ENCODE results near the gene LSM3.

LSM3 gene

GRCh38 chr3:14157951-14158350 lies 20.7 kb upstream of the LSM3 start:
- no peak for DNase-seq (ENCODE audit: low spot score)

GRCh38 chr3:14158370-14158769 lies 20.2 kb upstream of the LSM3 start:
- no peak for DNase-seq (ENCODE audit: low spot score)

GRCh38 chr3:14159426-14159825 lies 19.2 kb upstream of the LSM3 start:
- no peak for DNase-seq (ENCODE audit: low spot score)

- no peak for DNase-seq (ENCODE audit: low spot score)
Measured at GRCh38 chr3:14161282-14161681, 17.3 kb upstream of the LSM3 start.

- DNase-seq (ENCODE audit: low spot score) = no peak
Measured at GRCh38 chr3:14162178-14162577, 16.4 kb upstream of the LSM3 start.

GRCh38 chr3:14166877-14167603 lies 11.6 kb upstream of the LSM3 start:
- no peak for DNase-seq (ENCODE audit: low spot score)

- DNase-seq (ENCODE audit: low spot score) = no peak
Measured at GRCh38 chr3:14169435-14169834, 9.2 kb upstream of the LSM3 start.

- no peak for DNase-seq (ENCODE audit: low spot score)
Measured at GRCh38 chr3:14169871-14170270, 8.7 kb upstream of the LSM3 start.

GRCh38 chr3:14170531-14171159 lies 8.0 kb upstream of the LSM3 start:
- no peak for DNase-seq (ENCODE audit: low spot score)

GRCh38 chr3:14172496-14172895 lies 6.1 kb upstream of the LSM3 start:
- no peak for DNase-seq (ENCODE audit: low spot score)

GRCh38 chr3:14174483-14174882 lies 4.1 kb upstream of the LSM3 start:
- DNase-seq (ENCODE audit: low spot score) = no peak

- no peak for DNase-seq (ENCODE audit: low spot score)
Measured at GRCh38 chr3:14175383-14176037, 3.1 kb upstream of the LSM3 start.

- DNase-seq (ENCODE audit: low spot score) = peak; percentile 40
Measured at GRCh38 chr3:14177580-14178246, 904 bp upstream of the LSM3 start.

- DNase-seq (ENCODE audit: low spot score) = no peak
Measured at GRCh38 chr3:14179114-14179465, 473 bp downstream of the LSM3 start.

GRCh38 chr3:14179795-14180194 lies 1.2 kb downstream of the LSM3 start:
- DNase-seq (ENCODE audit: low spot score) = no peak

GRCh38 chr3:14181253-14181652 lies 2.6 kb downstream of the LSM3 start:
- DNase-seq (ENCODE audit: low spot score) = no peak

GRCh38 chr3:14183015-14183577 lies 4.5 kb downstream of the LSM3 start:
- DNase-seq (ENCODE audit: low spot score) = no peak

GRCh38 chr3:14186854-14187458 lies 8.3 kb downstream of the LSM3 start:
- no peak for DNase-seq (ENCODE audit: low spot score)

- no peak for DNase-seq (ENCODE audit: low spot score)
Measured at GRCh38 chr3:14188041-14188754, 9.6 kb downstream of the LSM3 start.

- no peak for DNase-seq (ENCODE audit: low spot score)
Measured at GRCh38 chr3:14194865-14195264, 16.2 kb downstream of the LSM3 start.

GRCh38 chr3:14199641-14200040 lies 21.0 kb downstream of the LSM3 start:
- DNase-seq (ENCODE audit: low spot score) = no peak

- DNase-seq (ENCODE audit: low spot score) = no peak
Measured at GRCh38 chr3:14200276-14200675, 21.7 kb downstream of the LSM3 start.

Measured in Ammon's horn (tissue), 1 donor.